ENCODE results near the gene ACER3.
"Not testable (repeated sequence)": the region's sequence is repeated elsewhere in the genome, so short reads cannot be mapped to it uniquely, and the experiment has no call there.

ACER3 gene

DNA sequence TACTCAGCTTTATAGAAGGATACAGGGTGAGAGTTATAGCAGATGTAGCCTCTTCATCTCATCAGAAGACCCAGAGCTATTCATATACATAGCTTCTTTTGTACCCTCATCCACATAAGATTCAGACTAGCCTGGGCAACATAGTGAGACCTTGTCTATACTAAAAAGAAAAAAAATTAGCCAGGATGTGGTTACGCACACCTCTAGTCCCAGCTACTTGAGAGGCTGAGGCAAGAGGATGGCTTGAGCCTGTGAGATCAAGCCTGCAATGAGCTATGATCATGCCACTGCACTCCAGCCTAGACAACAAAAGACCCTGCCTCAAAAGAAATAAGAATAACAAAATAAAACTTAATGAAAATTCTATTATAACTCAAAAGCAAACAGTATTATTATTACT lies 136.8 kb downstream of the ACER3 start:
- no peak for DNase-seq

DNA sequence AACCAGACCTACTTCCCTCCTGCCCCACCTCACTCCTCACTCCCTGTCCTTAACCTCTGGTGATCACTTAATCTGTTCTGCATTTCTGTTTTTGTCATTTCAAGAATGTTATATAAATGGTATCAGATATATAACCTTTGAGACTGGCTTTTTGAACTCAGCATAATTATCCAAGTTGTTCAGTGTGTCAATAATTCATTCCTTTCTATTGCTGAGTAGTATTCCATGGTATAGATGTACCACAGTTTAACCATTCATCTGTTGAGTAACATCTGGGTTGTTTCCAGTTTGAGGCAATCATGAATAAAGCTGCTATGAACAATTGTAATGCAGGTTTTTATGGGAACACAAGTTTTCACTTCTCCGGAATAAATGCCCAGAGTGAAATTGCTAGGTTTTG lies 138.9 kb downstream of the ACER3 start:
- no peak for DNase-seq

DNA sequence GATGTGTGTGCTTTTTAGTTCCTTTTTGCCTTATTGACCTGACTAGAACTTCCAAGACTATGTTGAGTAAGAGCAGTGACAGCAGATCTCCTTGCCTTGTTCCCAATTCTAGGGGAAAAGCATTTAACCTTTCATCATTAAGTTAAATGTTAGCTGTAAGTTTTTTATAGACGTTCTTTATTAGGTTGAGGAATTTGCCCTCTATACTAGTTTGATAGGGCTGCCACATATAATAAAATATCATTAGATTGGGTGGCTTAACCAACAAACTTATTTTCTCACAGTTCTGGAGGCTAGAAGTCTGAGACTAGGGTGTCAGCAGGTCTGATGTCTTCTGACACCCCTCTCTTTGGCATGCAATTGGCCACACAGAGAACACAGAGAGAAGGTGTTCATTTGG lies 140.9 kb downstream of the ACER3 start:
- DNase-seq, result no peak

DNA sequence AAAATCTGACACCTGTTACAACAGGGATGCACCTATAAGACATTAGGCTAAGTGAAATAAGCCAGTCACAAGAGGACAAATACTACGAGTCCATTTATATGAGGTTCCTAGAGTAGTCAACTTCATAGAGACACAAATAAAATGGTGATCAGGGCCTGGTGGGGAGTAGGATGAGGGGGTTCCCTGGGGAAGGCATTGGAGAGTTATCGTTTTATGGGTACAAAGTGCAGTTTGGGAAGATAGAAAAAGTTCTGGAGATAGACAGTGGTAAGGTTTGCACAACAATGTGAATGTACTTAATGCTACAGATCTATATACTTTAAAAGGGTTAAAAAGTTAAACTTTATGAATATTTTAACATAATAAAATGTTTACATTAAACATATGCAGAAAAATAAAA lies 142.1 kb downstream of the ACER3 start:
- DNase-seq, result no peak

DNA sequence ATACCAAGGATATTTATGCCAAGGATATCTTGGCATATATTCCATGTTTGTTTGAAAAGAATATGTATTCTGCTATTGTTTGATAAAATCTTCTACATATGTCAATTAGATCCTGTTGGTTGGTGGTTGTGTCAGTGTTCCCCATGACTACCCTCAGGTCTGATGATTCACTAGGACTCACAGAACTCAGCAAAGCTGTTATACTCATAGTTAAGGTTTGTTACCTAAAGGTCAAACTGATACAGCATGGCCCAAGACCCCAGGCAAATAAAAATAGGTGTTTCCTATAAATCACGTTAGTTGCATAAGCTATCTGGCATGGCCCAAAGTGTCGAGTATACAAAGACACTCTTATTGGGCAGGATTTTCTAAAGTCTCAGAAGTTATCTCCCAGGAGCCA lies 143.2 kb downstream of the ACER3 start:
- no peak for DNase-seq

DNA sequence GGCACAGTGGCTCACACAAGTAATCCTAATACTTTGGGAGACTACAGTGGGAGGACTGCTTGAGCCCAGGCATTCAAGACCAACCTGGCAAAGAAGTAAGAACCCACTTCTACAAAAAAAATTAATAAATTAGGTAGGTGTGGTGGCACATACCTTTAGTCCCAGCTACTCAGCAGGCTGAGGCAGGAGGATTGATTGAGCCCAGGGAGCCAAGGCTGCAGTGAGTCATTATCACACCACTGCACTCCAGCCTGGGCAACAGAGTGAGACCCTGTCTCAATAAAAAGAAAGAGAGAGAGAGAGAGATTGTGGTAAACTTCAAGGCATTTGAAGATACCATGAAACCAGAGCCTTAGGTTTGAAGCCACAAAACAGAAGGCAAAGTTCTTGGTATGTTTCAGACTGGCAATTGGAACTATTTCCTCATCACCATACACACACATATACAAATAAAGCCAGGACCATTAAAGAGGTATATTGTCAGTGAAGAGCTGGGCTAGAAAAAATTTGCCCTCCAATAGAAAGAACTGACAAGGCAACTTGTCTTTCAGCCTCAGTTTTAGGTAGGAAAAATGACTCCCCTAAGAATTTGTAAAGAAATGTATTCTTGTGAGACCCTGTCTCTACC lies 148.9 kb downstream of the ACER3 start:
- DNase-seq, result no peak

DNA sequence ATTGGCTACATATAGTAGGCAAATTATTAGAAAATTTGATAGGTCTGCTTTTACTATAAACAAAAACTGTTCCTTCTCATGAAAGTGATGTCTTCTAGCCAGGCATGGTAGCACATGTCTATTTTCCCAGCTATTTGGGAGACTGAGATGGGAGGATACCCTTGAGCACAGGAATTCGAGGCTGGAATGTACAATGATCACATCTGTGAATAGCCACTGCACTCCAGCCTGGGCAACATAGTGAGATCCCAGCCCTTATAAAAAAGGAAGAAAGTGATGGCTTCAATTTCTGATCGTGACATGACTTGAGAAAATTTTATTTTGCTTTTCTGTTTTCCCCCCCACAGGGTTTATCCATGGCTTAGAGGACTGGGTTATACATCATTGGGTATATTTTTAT lies 154.0 kb downstream of the ACER3 start:
- no peak for DNase-seq

DNA sequence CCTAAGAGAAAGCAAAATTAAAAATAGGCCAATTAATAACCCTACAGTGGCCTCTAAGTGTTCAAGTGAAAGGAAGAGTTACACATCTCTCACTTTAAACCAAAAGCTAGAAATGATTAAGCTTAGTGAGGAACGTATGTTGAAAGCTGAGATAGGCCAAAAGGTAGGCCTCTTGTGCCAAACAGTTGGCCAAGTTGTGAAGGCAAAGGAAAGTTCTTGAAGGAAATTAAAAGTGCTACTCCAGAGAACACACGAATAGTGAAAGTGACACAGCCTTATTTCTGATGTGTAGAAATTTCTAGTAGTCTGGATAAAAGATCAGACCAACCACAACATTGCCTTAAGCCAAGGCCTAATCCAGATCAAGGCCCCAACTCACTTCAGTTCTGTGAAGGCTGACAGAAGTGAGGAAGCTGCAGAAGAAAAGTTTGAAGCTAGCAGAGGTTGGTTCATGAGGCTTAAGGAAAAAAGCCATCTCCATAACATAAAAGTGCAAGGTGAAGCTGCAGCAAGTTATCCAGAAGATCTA lies 157.7 kb downstream of the ACER3 start:
- DNase-seq, result not testable (repeated sequence)

DNA sequence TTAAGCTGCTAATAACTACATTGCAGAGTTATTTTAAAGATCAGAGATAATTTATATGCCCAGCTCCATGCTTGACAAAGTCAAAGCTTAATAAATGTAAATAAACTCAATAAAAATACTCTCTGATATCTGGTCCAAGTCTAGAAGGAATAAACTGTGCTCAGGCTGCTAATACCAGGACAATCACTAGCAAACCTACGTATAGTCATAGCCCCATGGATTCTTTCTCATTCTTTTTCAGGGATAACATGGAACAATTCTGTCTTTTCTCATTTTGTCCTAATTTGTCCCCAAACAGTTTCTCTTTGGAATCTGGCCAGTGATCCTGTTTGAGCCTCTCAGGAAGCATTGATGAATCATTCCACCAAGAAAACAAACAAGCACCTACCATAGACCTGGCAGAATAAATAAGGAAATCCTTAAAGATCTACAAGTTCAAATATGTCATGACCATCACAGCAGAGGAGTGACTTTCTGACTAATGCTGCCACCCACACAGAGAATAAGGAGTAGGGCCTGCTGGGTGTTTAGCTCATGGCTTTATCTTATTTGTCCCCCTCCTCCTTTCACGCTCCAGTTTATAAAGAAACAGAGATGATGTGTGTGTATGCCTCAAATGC lies 159.4 kb downstream of the ACER3 start:
- peak; percentile 44 for DNase-seq

DNA sequence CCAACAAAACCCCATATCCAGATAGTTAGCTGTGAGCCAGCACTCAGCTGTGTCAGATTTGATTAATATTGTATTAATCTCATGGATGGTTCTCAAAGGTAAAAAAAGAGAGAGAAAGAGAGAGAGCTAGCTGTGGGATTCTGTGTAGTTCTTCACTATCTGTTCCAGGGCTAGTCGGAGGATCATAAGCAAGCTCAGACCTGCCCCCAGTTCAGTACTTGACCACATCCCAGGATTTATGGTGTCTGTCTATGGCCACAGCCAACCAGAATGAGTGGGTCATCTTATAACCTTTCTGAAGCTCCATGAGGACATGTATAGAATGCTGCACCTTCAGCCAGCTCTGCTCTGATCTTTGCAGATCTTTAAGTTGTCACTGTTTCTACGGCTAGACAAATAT lies 160.0 kb downstream of the ACER3 start:
- no peak for DNase-seq

DNA sequence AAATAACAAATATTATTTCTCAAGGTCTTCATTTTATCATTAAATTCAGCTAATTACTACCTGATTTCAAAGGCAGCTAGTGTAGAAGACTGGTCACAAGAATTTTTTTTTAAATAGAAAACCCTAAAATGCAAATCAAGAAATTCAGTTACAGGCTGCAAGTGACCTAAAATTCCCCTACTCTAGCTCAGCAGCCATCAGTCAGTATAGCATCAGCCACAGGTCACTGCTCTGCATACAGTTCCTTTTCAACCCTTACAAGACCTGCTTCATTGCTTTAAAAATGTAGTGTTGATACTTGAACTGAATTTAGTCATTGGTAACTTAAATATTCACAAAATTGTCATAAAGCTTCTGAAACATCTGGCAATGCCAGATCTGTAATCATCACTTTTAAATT lies 164.0 kb downstream of the ACER3 start:
- no peak for DNase-seq

DNA sequence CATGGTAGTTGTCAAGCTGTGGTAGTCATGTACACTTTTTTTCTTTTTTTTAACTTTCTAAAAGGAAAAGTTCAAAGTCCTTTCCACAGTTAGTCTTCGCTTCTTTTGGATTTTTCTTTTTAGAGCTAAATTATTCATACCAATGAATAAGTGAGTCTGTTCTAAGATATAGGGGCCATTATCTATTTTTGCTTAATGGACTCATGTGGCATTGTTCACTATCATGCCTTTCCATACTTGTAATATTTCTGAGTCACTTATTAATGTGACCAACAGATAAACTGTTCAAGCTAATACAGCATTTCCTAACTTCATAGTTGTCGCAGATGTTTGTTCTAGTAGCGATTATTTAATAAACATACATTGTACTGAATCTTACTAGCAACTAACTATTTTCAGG lies 165.5 kb downstream of the ACER3 start:
- no peak for DNase-seq

DNA sequence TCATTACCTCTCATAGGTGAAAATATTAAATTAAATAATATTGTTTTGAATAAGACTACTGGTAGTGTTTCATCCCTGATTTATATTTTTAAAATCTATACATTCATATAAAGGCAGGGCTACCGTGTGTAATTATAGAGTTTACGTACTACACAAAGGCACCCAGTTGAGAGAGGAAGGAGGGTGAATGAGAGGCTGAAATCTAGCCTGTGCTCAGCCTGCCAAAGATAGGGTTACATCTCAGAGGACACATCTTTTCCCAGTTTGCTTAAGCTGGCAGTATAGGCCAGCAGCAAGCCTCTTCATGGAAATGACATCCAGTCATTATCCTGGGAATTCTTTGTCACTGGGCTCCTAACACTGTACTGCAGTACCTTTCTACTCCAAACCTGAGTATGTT lies 166.0 kb downstream of the ACER3 start:
- no peak for DNase-seq

DNA sequence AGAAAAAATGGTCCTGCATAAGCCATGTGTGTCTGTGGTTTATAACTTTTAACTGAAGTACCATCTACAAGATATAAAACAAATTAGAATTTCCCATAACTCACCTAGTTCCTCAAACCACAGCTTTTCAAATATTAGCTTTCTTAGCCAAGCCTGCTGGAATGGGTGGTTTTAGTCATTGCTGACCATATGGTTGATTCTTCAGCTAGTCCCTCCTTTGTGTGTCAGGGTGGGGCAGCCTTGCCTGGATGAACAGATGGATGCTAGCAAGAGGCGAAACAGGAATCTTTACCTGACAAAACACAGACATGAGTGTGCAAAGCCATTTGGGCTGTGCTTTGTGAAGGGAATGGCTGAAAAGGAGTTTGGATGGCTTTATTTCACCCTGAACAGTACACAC lies 166.6 kb downstream of the ACER3 start:
- no peak for DNase-seq

DNA sequence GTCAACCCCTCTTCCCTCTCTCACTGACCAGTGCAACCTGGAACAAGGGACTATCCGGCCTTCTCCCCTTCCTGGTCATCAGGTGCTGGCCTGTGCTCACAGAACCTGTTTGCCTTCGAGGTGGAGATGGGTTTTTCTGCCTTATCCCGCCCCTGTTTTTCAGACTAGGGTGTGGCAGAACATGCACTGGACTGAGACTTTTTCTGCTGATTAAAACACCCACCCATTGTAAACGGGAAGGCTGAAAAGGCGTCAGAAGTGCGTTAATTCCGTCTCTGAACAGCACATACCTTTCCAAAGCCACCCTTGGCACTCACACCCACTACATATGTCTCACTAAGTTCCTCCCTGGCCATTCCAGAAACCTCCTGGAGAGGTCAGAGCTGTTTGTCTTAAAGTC lies 169.1 kb downstream of the ACER3 start:
- DNase-seq, result no peak

DNA sequence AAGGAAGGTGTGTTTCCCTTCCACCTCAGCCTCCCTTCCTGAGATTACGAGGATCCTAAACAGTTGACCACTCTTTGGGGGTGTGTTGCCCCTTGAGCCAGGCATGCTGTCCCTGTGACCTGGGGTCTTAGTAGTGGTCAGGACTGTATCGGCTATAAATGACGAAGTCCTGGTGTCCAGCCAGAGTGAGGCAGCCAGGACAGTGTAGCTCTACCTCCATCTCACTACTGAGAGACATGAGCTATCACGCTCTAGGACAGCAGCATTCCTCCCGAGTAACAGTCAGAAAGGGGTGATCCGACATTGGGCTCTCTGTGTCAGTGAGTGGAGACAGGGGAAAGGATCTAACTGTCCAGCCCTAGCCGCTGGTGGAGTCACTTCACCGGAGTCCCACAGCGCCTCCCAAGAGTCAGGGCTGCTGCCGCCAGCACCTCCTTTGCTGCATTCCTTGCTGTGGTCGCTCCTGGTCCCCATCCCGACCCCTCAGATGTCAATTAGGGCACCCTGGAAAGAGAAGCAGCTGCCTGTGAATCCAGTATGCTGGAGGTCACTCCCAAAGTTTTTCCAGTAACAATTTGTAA lies 170.2 kb downstream of the ACER3 start:
- no peak for DNase-seq

DNA sequence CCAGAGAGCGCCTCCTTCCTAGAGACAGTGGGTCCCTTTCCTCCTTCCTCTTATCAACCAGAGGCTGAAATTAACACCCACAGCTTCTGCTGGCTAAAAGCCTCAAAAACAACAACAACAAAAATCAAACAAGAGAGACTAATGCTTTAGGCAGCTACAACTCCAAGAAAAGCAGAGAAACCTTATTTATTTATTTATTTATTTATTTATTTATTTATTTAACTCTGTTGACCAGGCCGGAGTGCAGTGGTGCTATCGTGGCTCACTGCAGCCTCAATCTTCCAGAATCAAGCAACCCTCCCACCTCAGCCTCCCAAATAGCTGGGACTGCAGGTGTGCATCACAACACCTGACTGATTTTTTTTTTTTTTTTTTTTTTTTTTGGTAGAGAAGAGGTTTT lies 170.9 kb downstream of the ACER3 start:
- no peak for DNase-seq

DNA sequence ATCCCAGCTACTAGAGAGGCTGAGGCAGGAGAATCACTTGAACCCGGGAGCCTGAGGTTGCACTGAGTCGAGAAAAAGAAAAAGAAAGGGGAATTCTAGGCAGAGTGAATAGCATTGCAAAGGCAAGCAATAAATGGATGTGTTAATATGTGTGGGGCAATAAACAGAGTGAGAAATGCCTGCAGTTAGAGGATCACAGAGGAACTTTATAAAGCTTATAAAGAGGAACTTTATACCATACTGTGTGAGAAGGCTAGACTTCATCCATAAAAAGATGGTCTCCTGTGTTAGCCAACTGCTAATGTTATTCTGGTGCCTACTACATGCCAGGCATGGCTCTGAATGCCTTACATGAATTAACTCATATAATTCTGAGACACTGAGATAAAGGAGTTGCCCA lies 174.3 kb downstream of the ACER3 start:
- no peak for DNase-seq

DNA sequence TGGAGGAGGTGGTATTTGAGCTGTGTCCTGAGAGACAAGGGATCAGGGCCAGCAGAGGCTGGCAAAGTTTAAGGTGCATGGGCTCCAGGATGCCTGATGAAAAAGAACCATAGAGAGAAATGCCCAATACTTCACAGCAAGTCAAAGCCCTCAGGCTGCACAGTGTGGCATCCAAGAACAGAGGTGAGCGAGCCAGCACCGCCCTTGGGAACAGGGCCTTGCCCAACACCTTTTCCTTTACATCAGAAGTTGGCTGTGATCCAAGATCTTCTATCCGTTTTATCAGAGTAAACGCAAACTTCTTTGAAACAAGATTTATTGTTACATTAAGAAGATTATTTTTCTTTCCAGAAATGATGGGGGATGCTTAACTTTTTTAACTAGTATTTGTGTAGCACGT lies 174.9 kb downstream of the ACER3 start:
- DNase-seq, result no peak

DNA sequence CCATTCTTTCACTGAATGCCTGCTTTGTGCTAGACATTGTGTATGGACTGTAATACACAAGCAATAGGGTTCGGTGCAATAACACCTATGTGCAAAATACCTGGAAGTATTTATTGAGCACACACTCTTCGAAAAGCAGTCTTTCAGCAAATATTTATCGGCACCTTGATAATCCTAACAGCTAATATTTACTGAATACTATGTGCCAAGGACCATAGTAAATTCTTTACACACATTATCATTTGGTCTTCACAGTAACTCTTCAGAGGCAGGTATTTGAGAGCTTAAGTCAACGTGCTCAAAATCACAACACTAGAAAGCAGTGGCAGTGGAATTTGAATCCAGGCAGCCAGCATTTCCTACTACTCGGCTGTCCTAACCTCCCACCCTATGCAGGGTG lies 175.7 kb downstream of the ACER3 start:
- no peak for DNase-seq

DNA sequence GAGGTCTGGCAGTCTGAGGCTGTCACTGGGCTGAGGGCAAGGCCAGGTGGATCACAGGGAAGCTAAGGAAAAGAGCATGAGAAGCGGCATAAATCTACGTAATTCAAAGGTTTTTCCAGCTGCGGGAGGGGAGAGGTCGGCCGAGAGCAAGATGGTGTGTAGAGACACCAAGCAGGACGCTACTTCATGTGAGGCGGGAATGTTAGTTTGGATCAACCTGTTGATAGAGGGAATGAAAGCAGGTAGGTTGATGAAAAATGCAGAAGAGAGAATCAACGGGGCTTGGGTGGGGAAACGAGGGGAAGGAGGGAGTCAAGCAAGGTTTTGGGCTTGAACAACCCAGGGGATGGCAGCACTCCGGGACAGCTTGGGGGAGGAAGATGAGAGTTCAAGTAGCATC lies 176.3 kb downstream of the ACER3 start:
- DNase-seq, result no peak

DNA sequence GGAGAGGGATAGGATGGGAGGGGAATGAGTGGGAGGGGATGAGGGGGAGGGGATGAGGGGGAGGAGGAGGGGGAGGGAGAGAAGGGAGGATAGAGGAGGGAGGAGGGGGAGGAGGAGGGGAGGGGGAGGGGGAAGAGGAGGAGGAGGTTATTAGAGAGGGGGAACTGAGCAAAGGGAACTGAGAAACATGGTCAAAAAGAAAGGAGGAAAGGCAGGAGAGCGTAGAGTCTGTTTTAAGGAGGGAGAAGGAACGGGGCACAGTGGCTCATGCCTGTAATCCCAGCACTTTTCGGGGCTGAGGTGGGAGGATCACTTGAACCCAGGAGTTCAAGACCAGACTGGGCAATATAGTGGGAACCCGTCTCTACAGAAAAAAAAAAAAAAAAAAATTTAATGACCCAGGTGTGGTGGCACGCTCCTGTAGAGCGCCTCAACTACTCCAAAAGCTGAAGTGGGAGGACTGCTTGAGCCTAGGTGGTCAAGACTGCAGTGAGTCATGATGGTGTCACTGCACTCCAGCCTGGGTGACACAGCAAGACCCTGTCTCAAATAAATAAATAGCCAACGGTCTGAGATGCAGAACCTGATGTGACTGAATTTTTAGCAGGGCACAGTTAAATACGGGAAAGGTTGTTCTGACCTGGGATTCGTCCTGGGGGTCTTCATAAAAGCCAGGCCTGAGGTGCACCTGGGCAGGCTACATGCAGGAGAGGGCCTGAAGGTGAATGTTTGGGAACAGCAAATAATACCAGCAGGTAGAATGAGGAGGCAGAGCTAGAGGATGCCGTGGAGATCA lies 177.5 kb downstream of the ACER3 start:
- peak; percentile 22 for DNase-seq

DNA sequence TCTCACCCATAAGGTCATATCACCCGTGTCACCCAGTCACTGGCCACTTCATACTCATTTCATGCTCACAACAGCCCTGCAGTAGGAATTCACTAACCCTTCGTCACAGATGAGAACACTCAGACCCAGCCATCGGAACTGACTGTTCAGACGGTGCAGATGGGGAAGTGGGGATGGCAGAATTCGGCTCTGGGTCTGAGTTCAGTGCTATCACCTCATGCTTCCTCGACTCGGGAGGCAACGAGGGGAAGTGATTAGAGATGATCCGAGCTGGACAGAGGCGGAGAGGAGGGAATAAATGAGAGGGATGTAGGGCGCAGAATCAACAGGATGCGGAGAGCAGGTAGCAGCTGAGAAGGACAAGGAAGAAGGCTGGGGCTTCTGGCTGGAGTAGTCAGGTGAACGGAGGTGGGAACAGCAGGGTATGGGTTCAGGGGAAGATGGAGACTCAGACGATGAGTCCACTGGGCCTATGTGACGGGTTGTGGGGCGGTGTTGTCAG lies 178.2 kb downstream of the ACER3 start:
- no peak for DNase-seq

All from fibroblast of skin of back (primary cell).